K562 (cell line): ENCODE results near the gene LRRC10. TPM values are rescaled to one million over a fixed set of nuclear protein-coding genes. Genes with fewer than 3 reads are reported as not detected.
A peak's percentile ranks its signal among the peaks of the same experiment; 100 is the strongest.

Experiments
- ATAC-seq: fragments of 200-7000 bp; cut with Tn5 transposase; 3 replicates; pipeline ENCODE4 v1.9.1; 2020; ENCODE audit warnings: moderate library complexity
- BruUV-seq: library from RNA; stranded (reverse); fragments of 400-500 nt; replicated peaks from 2 replicates; lab custom pipeline; 2021; lab: Mats Ljungman, UMichigan
- CTCF ChIA-PET: fragments of 300-600 bp; formaldehyde crosslinking; extraction: SDS; loops from one replicate; lab custom pipeline; 2021; ENCODE audit warnings: low intra/inter-chr PET ratio; lab: Yijun Ruan, JAX
- POLR2A ChIA-PET: fragments of 300-600, 350-650 bp; sonication (Branson Sonifier 250); formaldehyde crosslinking; extraction: SDS; loops from one replicate; lab custom pipeline; 2021; ENCODE audit warnings: antibody characterized with exemption, inconsistent platforms; lab: Yijun Ruan, JAX
- DNase-seq, 4 experiments: peaks; one replicate each; pipeline versions ENCODE4 v3.0.0 to v3.0.0-alpha.2; 2011 to 2018; ENCODE audit warnings: low spot score in 3 of 4, mixed read lengths in 3 of 4; ENCODE audit errors: extremely low read depth in 1 of 4
- FAIRE-seq: peaks from 2 replicates; lab custom pipeline; 2011; peaks lifted over from hg19 to GRCh38; lab: Jason Lieb, UNC
- H2AFZ ChIP-seq: 2 replicates; pipeline ENCODE4 v1.6.0; 2011; ENCODE audit warnings: low read depth, low read length, control low read depth, inconsistent platforms
- H3K27ac ChIP-seq: fragments of 200-600 bp; 3 replicates; pipeline ENCODE4 v1.8.0; 2011; ENCODE audit warnings: low read depth, mild to moderate bottlenecking, control low read depth, inconsistent platforms, low read length, moderate library complexity, mixed read lengths; ENCODE audit errors: extremely low read depth
- H3K27me3 ChIP-seq, 2 experiments: fragments of 300-600 bp in 1 of 2; 2 replicates in 1 of 2; 3 replicates in 1 of 2; pipeline versions ENCODE4 v1.6.0 to v1.8.0; 2011; ENCODE audit warnings: inconsistent platforms in 2 of 2, low read length in 2 of 2, mild to moderate bottlenecking in 1 of 2, mixed read lengths in 1 of 2, moderate library complexity in 1 of 2; ENCODE audit not compliant: control insufficient read depth in 2 of 2, insufficient read depth in 2 of 2
- H3K36me3 ChIP-seq: fragments of 300-600 bp; 3 replicates; pipeline ENCODE4 v1.8.0; 2011; ENCODE audit warnings: mild to moderate bottlenecking, low read length, inconsistent platforms; ENCODE audit not compliant: control insufficient read depth, insufficient read depth
- H3K4me1 ChIP-seq, 2 experiments: fragments of 200-600 bp in 1 of 2; replicated peaks in 1 of 2; 2 replicates in 1 of 2; 3 replicates in 1 of 2; pipeline versions ENCODE4 v1.5.1 to v1.8.0; 2011; ENCODE audit warnings: inconsistent platforms in 2 of 2, low read length in 2 of 2, mild to moderate bottlenecking in 1 of 2, mixed read lengths in 1 of 2, moderate library complexity in 1 of 2; ENCODE audit not compliant: control insufficient read depth in 2 of 2, insufficient read depth in 2 of 2
- H3K4me2 ChIP-seq: 2 replicates; pipeline ENCODE4 v1.6.1; 2011; ENCODE audit warnings: low read length, control low read depth, inconsistent platforms, mixed read lengths; ENCODE audit not compliant: insufficient read depth
- H3K4me3 ChIP-seq: fragments of 200-600 bp; sonication (generic), shearing (Covaris generic); 2 replicates; pipeline ENCODE4 v1.5.1; 2016; ENCODE audit warnings: control low read depth, inconsistent platforms
- H3K79me2 ChIP-seq: fragments of 200-600 bp; 3 replicates; pipeline ENCODE4 v1.8.0; 2011; ENCODE audit warnings: low read length, inconsistent platforms; ENCODE audit not compliant: control insufficient read depth, insufficient read depth
- H3K9ac ChIP-seq, 2 experiments: 2 replicates each; pipeline versions ENCODE4 v1.6.0 to v1.6.1; 2011; ENCODE audit warnings: low read depth in 2 of 2, low read length in 2 of 2, control low read depth in 1 of 2, inconsistent platforms in 1 of 2, mild to moderate bottlenecking in 1 of 2, mixed read lengths in 1 of 2; ENCODE audit not compliant: insufficient read depth in 1 of 2
- H3K9me1 ChIP-seq: one replicate; pipeline ENCODE4 v1.6.0; 2011; ENCODE audit warnings: inconsistent platforms, mild to moderate bottlenecking, low read length, moderate library complexity; ENCODE audit not compliant: control insufficient read depth, insufficient read depth
- H3K9me3 ChIP-seq: replicated peaks from 2 replicates; pipeline ENCODE4 v1.5.1; 2011; ENCODE audit warnings: low read depth, low read length, inconsistent platforms; ENCODE audit not compliant: control insufficient read depth, insufficient read depth
- H4K20me1 ChIP-seq: replicated peaks from 2 replicates; pipeline ENCODE4 v1.6.1; 2011; ENCODE audit warnings: low read length, inconsistent platforms, mixed read lengths; ENCODE audit not compliant: control insufficient read depth, insufficient read depth
- E2F3 ChIP-seq: fragments of 250-450 bp; sonication (Bioruptor Pico); IDR thresholded peaks from 2 replicates; pipeline ENCODE4 v1.4.0; 2020; ENCODE audit warnings: mild to moderate bottlenecking
- SPI1 ChIP-seq: IDR thresholded peaks from 2 replicates; pipeline ENCODE4 v1.6.1; 2011; ENCODE audit warnings: low read depth, low read length, control low read depth, borderline replicate concordance
- WGBS: fragments of 100-300 bp; shearing (Covaris generic); methylation state at CpG from one replicate; pipeline ENCODE4 v1.1.6; 2016; ENCODE audit warnings: low coverage, mixed read lengths; ENCODE audit not compliant: insufficient coverage; ENCODE audit errors: missing lambda C conversion rate; 5-methylcytosine and 5-hydroxymethylcytosine counted together
- in situ Hi-C: fragments of 300-500 bp; cut with MboI; formaldehyde crosslinking; loops from 4 replicates; pipeline ENCODE4 v1.15.0; 2018; ENCODE audit warnings: inconsistent platforms, mixed read lengths
- intact Hi-C: fragments of 100-400 bp; cut with micrococcal nuclease; formaldehyde crosslinking; loops from 2 replicates; pipeline ENCODE4 v1.14.2; 2022
- polyA plus RNA-seq, 8 experiments: library from polyadenylated mRNA; depleted of rRNA in 4 of 8; stranded (reverse) in 5 of 8; unstranded in 3 of 8; fragments of >200 nt; fragmentation: Nextera tagmentation in 2 of 8; fragmentation: Illumina TruSeq in 1 of 8; extraction: Ambion mirVana in 2 of 8; extraction: Trizol in 1 of 8; gene quantifications; 2 replicates each; pipeline versions ENCODE4 v1.2.1 to v1.2.3, GENCODE V29; 2011 to 2014; ENCODE audit warnings: inconsistent platforms in 1 of 8, missing spikeins in 1 of 8
- total RNA-seq, 7 experiments: library from RNA; depleted of rRNA in 6 of 7; stranded (reverse); fragments of >200 nt in 6 of 7; fragmentation: Illumina TruSeq in 2 of 7; extraction: Trizol in 2 of 7; gene quantifications; 2 replicates each; pipeline versions ENCODE4 v1.2.1 to v1.2.3, GENCODE V29; 2011 to 2021; ENCODE audit warnings: low replicate concordance in 1 of 7
- TF ChIP-seq, protein P1 (sequence below): fragments of 450-650 bp; IDR thresholded peaks from 2 replicates; pipeline ENCODE4 v1.6.1; 2016; ENCODE audit warnings: missing biosample characterization, missing genetic modification characterization
- TF ChIP-seq, protein P2 (sequence below): fragments of 250-450 bp; sonication (Bioruptor Pico); IDR thresholded peaks from 2 replicates; pipeline ENCODE4 v1.5.0; 2021

LRRC10 gene
- total and polyA plus RNA-seq, 9 of the 15 experiments (the other 6 are each of a cell fraction or from before 2014, with no cell fraction given), result 0.09 TPM; not detected in 8

GRCh38 chr12:69579029-69579428 lies 31.7 kb downstream of the LRRC10 start (continued):
- TF ChIP-seq, protein P1, sequence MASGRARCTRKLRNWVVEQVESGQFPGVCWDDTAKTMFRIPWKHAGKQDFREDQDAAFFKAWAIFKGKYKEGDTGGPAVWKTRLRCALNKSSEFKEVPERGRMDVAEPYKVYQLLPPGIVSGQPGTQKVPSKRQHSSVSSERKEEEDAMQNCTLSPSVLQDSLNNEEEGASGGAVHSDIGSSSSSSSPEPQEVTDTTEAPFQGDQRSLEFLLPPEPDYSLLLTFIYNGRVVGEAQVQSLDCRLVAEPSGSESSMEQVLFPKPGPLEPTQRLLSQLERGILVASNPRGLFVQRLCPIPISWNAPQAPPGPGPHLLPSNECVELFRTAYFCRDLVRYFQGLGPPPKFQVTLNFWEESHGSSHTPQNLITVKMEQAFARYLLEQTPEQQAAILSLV, result no peak
- no peak for TF ChIP-seq E2F3

DNA sequence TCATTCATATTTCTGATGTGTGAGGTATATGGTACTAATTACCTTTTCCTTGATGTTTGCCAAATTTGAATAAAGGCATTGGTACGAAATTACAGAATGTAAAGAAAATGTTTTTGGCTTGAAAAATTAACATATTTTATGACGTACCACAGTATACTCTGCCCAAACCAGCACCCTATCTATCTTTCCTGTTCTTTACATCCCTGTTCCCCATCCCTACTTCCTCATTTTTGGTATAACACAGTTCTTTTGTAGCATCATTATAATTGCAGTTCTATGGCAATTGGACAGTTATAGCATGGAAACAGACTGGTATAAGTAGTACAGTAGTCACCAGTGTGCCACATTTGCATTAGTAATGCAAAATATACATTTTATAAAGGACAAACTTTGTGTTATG lies 32.4 kb downstream of the LRRC10 start:
- Histone ChIP-seq H3K9ac (no peak overlapping the region), H3K4me1 (no peaks in the 10 kb centered on the region), H2AFZ (no peak overlapping the region), H4K20me1 (no peaks in the 10 kb centered on the region), H3K27ac (no peak overlapping the region), H3K36me3 (peaks cover 16% of the 10 kb centered on the region; the same call in 2 of the 3 replicates), H3K27me3 (no peaks in the 10 kb centered on the region), H3K79me2 (no peaks in the 10 kb centered on the region), H3K9me3 (no peaks in the 10 kb centered on the region), H3K4me3 (no peak overlapping the region), H3K9me1 (no peaks in the 10 kb centered on the region), H3K4me2 (no peak overlapping the region)
- DNase-seq, result no peak
- POLR2A ChIA-PET, result no interaction called here
- CTCF ChIA-PET, result no interaction called here
- no peak for ATAC-seq
- TF ChIP-seq, protein P2, sequence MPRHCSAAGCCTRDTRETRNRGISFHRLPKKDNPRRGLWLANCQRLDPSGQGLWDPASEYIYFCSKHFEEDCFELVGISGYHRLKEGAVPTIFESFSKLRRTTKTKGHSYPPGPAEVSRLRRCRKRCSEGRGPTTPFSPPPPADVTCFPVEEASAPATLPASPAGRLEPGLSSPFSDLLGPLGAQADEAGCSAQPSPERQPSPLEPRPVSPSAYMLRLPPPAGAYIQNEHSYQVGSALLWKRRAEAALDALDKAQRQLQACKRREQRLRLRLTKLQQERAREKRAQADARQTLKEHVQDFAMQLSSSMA (CRISPR knock-in tag), result no peak
- TF ChIP-seq SPI1, result peak; percentile 13; the same call in 1 of the 2 replicates
- in situ Hi-C loops, result loop anchor here (10.0 kb wide), 1 partner anchor 223 kb away; the partner anchor contains the start of gene YEATS4
- 72% methylated on average over 2 of the region's 2 CpGs for WGBS
- intact Hi-C loops, result no loop called here
- BruUV-seq, result no TSS peak
- no peak for FAIRE-seq
